ENCODE results near the gene CLDN6. TPM values are rescaled to one million over a fixed set of nuclear protein-coding genes. Genes with fewer than 3 reads are reported as not detected.

The CLDN6 gene
- total RNA-seq, 2 experiments from 2014 or later, result not detected

- H3K36me3 Mint-ChIP-seq, result no peaks in the 10 kb centered on the region
- H3K4me1 Mint-ChIP-seq, result peaks cover 7% of the 10 kb centered on the region
- no peak overlapping the region for H3K27ac Mint-ChIP-seq
- no peak overlapping the region for H3K4me3 Mint-ChIP-seq
- H3K27me3 Mint-ChIP-seq, result peaks cover 86% of the 10 kb centered on the region
- no peak for DNase-seq
- no peaks in the 10 kb centered on the region for H3K9me3 Mint-ChIP-seq
These were observed 24.4 kb upstream of the CLDN6 start for GRCh38 chr16:3042376-3042775.

DNA sequence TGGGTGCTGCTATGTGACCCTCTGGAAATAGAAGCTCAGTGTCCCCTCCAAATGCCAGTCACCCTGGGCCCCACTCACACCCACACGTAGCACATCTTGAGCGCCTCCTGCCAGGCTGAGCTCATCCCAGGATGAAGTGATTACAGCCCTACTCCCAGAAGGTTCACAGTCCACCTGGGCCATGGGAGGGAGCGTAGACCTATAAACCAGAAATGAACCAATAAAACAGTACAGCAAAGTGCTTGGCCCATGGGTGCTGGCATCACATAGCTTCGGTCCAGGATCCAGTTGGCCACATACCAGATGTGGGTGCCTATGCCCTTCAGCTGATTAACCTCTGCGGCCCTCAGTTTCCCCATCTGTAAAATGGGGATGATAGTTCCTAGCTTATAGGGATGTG lies 20.9 kb upstream of the CLDN6 start:
- peaks cover 88% of the 10 kb centered on the region for H3K27me3 Mint-ChIP-seq
- H3K4me1 Mint-ChIP-seq, result peaks cover 5% of the 10 kb centered on the region
- no peak for DNase-seq
- no peaks in the 10 kb centered on the region for H3K9me3 Mint-ChIP-seq
- H3K27ac Mint-ChIP-seq, result no peak overlapping the region
- no peak overlapping the region for H3K4me3 Mint-ChIP-seq
- no peaks in the 10 kb centered on the region for H3K36me3 Mint-ChIP-seq

DNA sequence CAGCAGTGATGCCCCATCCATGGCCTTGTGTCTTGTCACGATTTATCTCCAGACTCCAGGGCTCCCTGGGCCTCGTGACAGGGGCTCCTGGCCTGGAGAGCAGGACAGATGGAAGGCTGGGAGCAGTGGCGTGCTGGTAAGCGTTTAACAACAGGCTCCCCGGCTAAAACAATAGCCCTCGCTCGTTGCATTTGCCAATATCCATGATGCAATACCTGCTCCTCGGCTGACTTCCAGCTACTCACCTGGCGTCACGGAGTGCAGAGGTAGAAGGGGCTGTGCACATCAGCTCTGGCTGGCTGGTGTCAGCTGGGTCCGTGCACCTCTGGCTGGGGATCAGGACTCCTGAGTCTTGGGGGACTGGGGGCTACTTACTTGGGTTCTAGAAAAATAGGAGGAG lies 20.3 kb upstream of the CLDN6 start:
- Mint-ChIP-seq H3K27me3 (peaks cover 88% of the 10 kb centered on the region), H3K27ac (no peak overlapping the region), H3K36me3 (no peaks in the 10 kb centered on the region), H3K4me1 (peaks cover 5% of the 10 kb centered on the region), H3K4me3 (no peak overlapping the region), H3K9me3 (no peaks in the 10 kb centered on the region)
- DNase-seq, result no peak

DNA sequence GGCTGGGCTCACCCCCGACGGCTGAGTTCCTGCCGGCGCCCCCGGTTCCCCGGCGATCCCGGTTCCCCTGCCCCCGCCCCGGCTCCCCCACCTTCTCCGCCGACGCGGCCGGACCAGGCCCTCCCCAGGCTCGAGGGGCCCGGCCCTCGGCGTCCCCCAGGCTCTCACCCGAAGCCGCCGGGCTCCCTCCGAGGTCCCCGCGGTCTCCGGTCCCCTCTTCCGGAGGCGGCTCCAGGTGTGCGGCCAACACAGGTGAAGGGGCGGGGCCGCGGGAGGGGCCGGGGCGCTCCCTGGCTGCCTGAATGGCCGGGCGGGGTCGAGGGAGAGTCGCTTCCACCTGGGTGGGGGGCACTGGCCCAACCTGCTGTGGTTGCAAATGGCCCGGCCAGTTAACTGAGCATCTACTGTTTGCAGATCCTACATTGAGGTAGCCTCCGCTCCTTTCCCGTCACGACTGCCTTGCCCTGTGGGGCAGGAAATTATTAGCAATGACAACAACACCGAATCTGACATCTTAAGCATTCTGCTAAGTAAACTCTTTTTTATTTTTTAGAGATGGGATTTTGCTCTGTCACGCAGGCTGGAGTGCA lies 18.8 kb upstream of the CLDN6 start, which contains the start of gene BICDL2:
TSS of gene BICDL2 (minus strand) at position 219 of the 590 bp plus-strand sequence. CDS start 1,448 bp downstream, outside the sequence.
- no peak within 1 kb of the TSS for H3K27ac Mint-ChIP-seq
- H3K27me3 Mint-ChIP-seq, result peaks cover 89% of the 10 kb centered on the region
- no peaks in the 10 kb centered on the region for H3K9me3 Mint-ChIP-seq
- DNase-seq, result no peak
- H3K36me3 Mint-ChIP-seq, result no peaks in the 10 kb centered on the region
- no peak within 1 kb of the TSS for H3K4me3 Mint-ChIP-seq
- H3K4me1 Mint-ChIP-seq, result peaks cover 10% of the 10 kb centered on the region

GRCh38 chr16:3035972-3036725 lies 18.2 kb upstream of the CLDN6 start:
- no peak overlapping the region for H3K4me3 Mint-ChIP-seq
- peaks cover 10% of the 10 kb centered on the region for H3K4me1 Mint-ChIP-seq
- H3K27me3 Mint-ChIP-seq, result peaks cover 88% of the 10 kb centered on the region
- H3K36me3 Mint-ChIP-seq, result no peaks in the 10 kb centered on the region
- no peak overlapping the region for H3K27ac Mint-ChIP-seq
- H3K9me3 Mint-ChIP-seq, result no peaks in the 10 kb centered on the region
- DNase-seq, result no peak

- Mint-ChIP-seq H3K27ac (no peak overlapping the region), H3K36me3 (no peaks in the 10 kb centered on the region), H3K4me3 (no peak overlapping the region), H3K27me3 (peaks cover 88% of the 10 kb centered on the region), H3K4me1 (peaks cover 10% of the 10 kb centered on the region), H3K9me3 (no peaks in the 10 kb centered on the region)
- no peak for DNase-seq
These were observed 17.4 kb upstream of the CLDN6 start for GRCh38 chr16:3035289-3035971.

DNA sequence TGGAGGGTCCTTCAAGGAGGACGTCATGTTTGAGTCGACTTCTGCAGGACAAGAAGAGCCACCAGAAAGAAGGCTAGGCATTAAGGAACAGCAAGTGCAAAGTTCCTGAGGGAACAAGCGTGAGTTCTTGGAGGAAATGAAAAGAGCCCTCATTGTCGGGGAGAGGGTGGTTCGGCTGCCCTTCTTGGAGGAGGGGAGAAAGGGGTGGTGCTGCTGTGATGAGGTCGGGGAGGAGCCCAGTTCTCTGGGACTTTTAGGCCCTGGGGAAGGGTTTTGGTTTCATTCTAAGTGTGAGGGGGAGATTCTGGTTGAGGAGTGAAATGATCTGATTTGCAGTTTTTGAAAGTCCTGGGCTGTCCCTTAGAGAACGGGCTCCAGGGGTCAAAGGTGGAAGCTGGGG lies 14.6 kb upstream of the CLDN6 start:
- H3K4me1 Mint-ChIP-seq, result peaks cover 19% of the 10 kb centered on the region
- DNase-seq, result no peak
- H3K36me3 Mint-ChIP-seq, result no peaks in the 10 kb centered on the region
- H3K27ac Mint-ChIP-seq, result no peak overlapping the region
- no peaks in the 10 kb centered on the region for H3K9me3 Mint-ChIP-seq
- no peak overlapping the region for H3K4me3 Mint-ChIP-seq
- peaks cover 82% of the 10 kb centered on the region for H3K27me3 Mint-ChIP-seq

- Mint-ChIP-seq H3K27me3 (peaks cover 68% of the 10 kb centered on the region), H3K4me1 (peaks cover 17% of the 10 kb centered on the region), H3K9me3 (no peaks in the 10 kb centered on the region), H3K36me3 (peaks cover 6% of the 10 kb centered on the region), H3K4me3 (peak overlapping the region; percentile 64), H3K27ac (no peak overlapping the region)
- no peak for DNase-seq
These were observed 12.5 kb upstream of the CLDN6 start for GRCh38 chr16:3030222-3031212.

DNA sequence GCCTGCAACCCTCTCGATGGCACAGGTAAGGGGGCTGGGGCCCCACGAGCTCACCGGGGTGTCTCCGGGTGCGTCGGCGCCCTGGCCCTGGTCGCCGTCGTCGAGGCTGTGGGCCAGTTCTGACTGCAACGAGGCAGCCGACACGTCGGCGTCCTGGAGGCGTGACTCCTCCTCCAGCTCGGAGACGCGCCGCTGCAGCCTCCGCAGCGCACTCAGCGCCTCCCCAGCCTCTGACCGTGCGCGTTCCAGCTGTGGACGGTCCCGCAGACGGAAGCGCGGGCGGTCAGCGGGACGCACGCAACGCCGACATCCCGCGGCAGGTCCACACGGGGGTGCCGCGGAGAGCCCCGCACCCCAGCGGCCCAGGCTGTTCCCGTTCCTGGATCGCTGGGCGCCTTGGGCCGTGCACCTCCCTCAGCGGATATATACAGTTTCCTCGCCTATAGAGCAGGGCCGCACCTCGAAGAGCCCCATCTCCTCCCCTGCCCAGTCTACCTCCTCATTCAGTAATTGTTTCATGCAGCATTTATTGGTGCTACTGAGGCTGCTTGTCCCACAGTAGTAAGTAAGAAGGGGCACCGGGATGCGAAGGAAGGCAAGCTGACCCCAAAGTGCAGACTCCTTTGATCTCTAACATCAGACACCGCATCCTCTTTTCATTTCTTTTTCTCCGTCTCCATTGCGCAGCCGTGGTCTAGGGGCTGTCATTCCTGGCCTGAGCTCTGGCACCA lies 11.7 kb upstream of the CLDN6 start:
- H3K4me3 Mint-ChIP-seq, result peak overlapping the region; percentile 67
- H3K4me1 Mint-ChIP-seq, result peaks cover 17% of the 10 kb centered on the region
- DNase-seq, result peak; percentile 64
- H3K27ac Mint-ChIP-seq, result no peak overlapping the region
- peaks cover 59% of the 10 kb centered on the region for H3K27me3 Mint-ChIP-seq
- H3K9me3 Mint-ChIP-seq, result no peaks in the 10 kb centered on the region
- H3K36me3 Mint-ChIP-seq, result peaks cover 6% of the 10 kb centered on the region

DNA sequence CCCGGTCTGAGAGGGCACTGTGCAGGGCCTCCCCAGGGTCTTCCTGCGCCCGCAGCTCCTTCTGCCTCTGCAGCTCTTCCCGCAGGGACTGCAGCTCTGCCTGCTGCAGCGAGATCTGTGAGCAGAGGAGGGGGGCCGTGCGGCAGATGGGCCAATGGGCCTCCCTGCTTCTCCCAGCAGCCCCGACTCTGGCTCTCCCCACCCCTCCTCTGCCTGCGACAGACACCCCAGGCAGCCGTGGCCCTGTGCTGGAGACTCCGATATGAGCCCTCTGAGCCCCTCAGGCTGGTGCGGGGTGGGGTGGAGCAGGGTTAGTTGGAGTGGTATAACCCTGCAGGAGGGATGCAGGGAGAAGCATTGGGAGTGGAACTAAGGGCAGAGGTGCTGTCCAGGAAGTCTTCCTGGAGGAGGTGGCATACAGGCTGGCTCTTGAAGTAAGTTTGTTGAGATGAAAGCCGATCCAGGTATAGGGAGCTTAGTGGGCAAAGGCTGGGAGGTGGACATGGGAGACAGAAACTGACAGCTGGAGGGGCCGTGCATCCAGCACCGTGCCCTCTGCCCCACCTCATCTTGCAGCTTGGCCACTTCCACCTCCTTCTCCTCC lies 10.8 kb upstream of the CLDN6 start:
- Mint-ChIP-seq H3K27me3 (peaks cover 51% of the 10 kb centered on the region), H3K9me3 (no peaks in the 10 kb centered on the region), H3K27ac (no peak overlapping the region), H3K4me1 (peaks cover 19% of the 10 kb centered on the region), H3K36me3 (peaks cover 8% of the 10 kb centered on the region), H3K4me3 (peak overlapping the region; percentile 67)
- DNase-seq, result no peak

DNA sequence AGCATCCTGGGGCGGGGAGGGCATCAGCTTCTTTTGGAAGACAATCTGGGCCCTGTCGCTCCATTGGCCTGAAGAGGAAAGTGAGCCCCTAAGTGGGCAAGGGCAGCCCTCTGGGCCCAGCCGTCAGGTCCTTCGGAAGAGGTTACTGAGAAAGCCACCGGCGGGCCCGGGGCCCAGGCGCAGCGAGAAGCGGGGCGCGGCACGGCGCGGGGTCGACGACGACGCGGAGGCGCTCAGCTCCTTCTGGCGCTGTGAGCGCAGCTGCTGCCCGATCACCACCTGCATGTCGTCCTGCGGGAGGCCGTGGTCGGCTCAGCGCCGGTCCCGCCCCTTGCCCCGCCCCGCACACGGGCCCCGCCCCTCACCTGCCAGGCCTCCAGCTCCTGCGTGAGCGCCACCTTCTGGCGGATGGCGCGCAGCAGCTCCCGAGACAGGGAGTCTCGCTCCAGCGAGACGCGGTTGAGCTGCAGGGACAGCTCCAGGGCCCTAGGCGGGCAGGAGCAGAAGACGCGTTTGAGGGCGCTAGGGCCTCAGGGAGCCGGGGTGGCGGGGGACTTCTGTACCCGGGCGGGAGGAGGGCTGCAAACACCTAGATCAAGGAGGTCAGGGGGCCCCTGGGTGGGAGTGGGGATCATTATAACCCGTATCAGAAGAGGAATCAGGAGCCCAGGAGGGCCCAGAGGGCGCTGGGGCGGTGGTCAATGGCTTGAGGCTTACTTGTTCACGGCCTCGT lies 10.2 kb upstream of the CLDN6 start:
- Mint-ChIP-seq H3K4me3 (peak overlapping the region; percentile 67), H3K9me3 (no peaks in the 10 kb centered on the region), H3K4me1 (peaks cover 25% of the 10 kb centered on the region), H3K27me3 (peaks cover 44% of the 10 kb centered on the region), H3K36me3 (peaks cover 8% of the 10 kb centered on the region), H3K27ac (no peak overlapping the region)
- peak; percentile 87 for DNase-seq

DNA sequence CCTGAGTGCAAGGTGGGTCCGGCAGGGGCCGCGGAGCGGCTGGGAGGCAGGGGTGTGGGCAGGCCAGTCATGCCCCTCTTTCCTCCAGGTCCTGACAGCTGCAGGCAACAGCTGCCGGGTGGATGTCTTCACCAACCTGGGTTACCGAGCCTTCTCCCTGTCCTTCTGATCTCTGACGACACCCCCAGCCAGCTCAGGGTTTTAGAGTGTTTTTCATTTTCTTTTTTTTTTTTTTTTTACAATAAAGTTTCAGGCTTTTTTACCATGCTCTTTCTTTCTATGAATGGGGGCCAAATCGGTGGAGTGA lies 9.5 kb upstream of the CLDN6 start:
- no peak overlapping the region for H3K4me3 Mint-ChIP-seq

More for the DNA sequence above, 9.5 kb upstream of the CLDN6 start:
- Mint-ChIP-seq H3K9me3 (no peaks in the 10 kb centered on the region), H3K36me3 (peaks cover 8% of the 10 kb centered on the region), H3K4me1 (peaks cover 29% of the 10 kb centered on the region), H3K27ac (no peak overlapping the region), H3K27me3 (peaks cover 37% of the 10 kb centered on the region)
- DNase-seq, result no peak

Measured in activated naive CD8-positive, alpha-beta T cell treated with anti-CD3 and anti-CD28 coated beads for 36 hours (primary cell).